H1 (cell line): ENCODE results near the gene PIGC. TPM values are rescaled to one million over a fixed set of nuclear protein-coding genes. Genes with fewer than 3 reads are reported as not detected.

Experiments used
- FOSL1 ChIP-seq: IDR thresholded peaks from 2 replicates; pipeline ENCODE4 v1.6.1; 2011; ENCODE audit warnings: mild to moderate bottlenecking, low read depth, low read length, moderate library complexity; ENCODE audit not compliant: insufficient read depth
- NRF1 ChIP-seq: IDR thresholded peaks from 2 replicates; pipeline ENCODE4 v1.6.1; 2011; ENCODE audit warnings: mild to moderate bottlenecking, low read depth, low read length, improper control_type of control experiment
- POLR2AphosphoS5 ChIP-seq: IDR thresholded peaks from 2 replicates; pipeline ENCODE4 v1.6.1; 2011; ENCODE audit warnings: low read depth, low read length
- SAP30 ChIP-seq: fragments of 300-600 bp; sonication (generic); IDR thresholded peaks from 2 replicates; pipeline ENCODE4 v1.7.1; 2012; ENCODE audit warnings: low read length, moderate library complexity, mild to moderate bottlenecking, inconsistent platforms; ENCODE audit not compliant: insufficient read depth, insufficient replicate concordance
- SIN3A ChIP-seq, 2 experiments: IDR thresholded peaks in 1 of 2; conservative IDR thresholded peaks in 1 of 2; 2 replicates each; pipeline ENCODE4 v1.6.1; 2011 to 2012; ENCODE audit warnings: low read length in 2 of 2, improper control_type of control experiment in 1 of 2, low read depth in 1 of 2, mild to moderate bottlenecking in 1 of 2
- SIRT6 ChIP-seq: IDR thresholded peaks from one replicate; pipeline ENCODE4 v1.7.1; 2012; ENCODE audit warnings: low read length, inconsistent platforms
- TBP ChIP-seq: IDR thresholded peaks from 2 replicates; pipeline ENCODE4 v1.6.1; 2011; ENCODE audit warnings: low read depth, low read length, improper control_type of control experiment
- polyA plus RNA-seq, 7 experiments: library from polyadenylated mRNA; depleted of rRNA in 3 of 7; stranded (reverse) in 5 of 7; unstranded in 2 of 7; fragments of >200 nt in 5 of 7; fragments of 200-250 nt in 2 of 7; gene quantifications; 1 replicate in 5 of 7; 2 replicates in 1 of 7; 4 replicates in 1 of 7; pipeline versions ENCODE4 v1.2.1 to v1.2.3, GENCODE V29; 2011 to 2013; ENCODE audit warnings: missing spikeins in 2 of 7, mixed read lengths in 2 of 7
- total RNA-seq: library from RNA; stranded (reverse); fragmentation: NEBNext Ultra II Directional; extraction: Animal tissue kit (Norgen Biotek cat#: 25700); gene quantifications from 2 replicates; pipeline ENCODE4 v1.2.1, GENCODE V29; 2021
- TF ChIP-seq, protein P1 (sequence below): fragments of 300-600 bp; sonication (generic); IDR thresholded peaks from 2 replicates; pipeline ENCODE4 v1.7.1; 2012; ENCODE audit warnings: low read length, moderate library complexity, mild to moderate bottlenecking, inconsistent platforms; ENCODE audit not compliant: insufficient replicate concordance
- TF ChIP-seq, protein P2 (sequence below), 3 experiments: IDR thresholded peaks; 1 replicate in 2 of 3; 2 replicates in 1 of 3; pipeline versions ENCODE4 v1.5.1 to v1.6.1; 2011; ENCODE audit warnings: low read length in 3 of 3, mild to moderate bottlenecking in 3 of 3, inconsistent platforms in 2 of 3, low read depth in 1 of 3, moderate library complexity in 1 of 3; ENCODE audit not compliant: insufficient read depth in 1 of 3; ENCODE audit errors: control extremely low read depth in 1 of 3

PIGC gene
- total and polyA plus RNA-seq, 2 of the 8 experiments (the other 6 are each of a cell fraction or from before 2014, with no cell fraction given), result 21.0 to 39.3 TPM

DNA sequence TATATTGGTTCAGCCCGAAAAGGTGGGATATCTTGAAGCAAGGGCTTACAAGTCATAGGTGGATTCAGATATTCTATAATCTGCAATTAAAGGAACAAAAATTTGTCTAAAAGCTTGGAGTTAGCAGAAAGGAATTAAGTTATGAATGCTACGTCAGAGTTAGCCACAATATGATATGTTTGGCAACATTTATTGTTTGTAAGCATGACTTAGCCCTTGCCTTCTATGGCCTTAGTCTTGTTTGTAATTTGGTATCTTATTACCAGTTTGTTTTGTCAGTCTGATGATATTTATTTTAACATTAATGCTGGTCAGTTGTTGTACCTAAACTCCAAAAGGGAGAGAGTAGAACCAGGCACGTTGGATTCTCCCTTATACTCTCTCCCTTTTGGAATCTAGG lies 46.0 kb upstream of the PIGC start (continued):
- TF ChIP-seq, protein P1, sequence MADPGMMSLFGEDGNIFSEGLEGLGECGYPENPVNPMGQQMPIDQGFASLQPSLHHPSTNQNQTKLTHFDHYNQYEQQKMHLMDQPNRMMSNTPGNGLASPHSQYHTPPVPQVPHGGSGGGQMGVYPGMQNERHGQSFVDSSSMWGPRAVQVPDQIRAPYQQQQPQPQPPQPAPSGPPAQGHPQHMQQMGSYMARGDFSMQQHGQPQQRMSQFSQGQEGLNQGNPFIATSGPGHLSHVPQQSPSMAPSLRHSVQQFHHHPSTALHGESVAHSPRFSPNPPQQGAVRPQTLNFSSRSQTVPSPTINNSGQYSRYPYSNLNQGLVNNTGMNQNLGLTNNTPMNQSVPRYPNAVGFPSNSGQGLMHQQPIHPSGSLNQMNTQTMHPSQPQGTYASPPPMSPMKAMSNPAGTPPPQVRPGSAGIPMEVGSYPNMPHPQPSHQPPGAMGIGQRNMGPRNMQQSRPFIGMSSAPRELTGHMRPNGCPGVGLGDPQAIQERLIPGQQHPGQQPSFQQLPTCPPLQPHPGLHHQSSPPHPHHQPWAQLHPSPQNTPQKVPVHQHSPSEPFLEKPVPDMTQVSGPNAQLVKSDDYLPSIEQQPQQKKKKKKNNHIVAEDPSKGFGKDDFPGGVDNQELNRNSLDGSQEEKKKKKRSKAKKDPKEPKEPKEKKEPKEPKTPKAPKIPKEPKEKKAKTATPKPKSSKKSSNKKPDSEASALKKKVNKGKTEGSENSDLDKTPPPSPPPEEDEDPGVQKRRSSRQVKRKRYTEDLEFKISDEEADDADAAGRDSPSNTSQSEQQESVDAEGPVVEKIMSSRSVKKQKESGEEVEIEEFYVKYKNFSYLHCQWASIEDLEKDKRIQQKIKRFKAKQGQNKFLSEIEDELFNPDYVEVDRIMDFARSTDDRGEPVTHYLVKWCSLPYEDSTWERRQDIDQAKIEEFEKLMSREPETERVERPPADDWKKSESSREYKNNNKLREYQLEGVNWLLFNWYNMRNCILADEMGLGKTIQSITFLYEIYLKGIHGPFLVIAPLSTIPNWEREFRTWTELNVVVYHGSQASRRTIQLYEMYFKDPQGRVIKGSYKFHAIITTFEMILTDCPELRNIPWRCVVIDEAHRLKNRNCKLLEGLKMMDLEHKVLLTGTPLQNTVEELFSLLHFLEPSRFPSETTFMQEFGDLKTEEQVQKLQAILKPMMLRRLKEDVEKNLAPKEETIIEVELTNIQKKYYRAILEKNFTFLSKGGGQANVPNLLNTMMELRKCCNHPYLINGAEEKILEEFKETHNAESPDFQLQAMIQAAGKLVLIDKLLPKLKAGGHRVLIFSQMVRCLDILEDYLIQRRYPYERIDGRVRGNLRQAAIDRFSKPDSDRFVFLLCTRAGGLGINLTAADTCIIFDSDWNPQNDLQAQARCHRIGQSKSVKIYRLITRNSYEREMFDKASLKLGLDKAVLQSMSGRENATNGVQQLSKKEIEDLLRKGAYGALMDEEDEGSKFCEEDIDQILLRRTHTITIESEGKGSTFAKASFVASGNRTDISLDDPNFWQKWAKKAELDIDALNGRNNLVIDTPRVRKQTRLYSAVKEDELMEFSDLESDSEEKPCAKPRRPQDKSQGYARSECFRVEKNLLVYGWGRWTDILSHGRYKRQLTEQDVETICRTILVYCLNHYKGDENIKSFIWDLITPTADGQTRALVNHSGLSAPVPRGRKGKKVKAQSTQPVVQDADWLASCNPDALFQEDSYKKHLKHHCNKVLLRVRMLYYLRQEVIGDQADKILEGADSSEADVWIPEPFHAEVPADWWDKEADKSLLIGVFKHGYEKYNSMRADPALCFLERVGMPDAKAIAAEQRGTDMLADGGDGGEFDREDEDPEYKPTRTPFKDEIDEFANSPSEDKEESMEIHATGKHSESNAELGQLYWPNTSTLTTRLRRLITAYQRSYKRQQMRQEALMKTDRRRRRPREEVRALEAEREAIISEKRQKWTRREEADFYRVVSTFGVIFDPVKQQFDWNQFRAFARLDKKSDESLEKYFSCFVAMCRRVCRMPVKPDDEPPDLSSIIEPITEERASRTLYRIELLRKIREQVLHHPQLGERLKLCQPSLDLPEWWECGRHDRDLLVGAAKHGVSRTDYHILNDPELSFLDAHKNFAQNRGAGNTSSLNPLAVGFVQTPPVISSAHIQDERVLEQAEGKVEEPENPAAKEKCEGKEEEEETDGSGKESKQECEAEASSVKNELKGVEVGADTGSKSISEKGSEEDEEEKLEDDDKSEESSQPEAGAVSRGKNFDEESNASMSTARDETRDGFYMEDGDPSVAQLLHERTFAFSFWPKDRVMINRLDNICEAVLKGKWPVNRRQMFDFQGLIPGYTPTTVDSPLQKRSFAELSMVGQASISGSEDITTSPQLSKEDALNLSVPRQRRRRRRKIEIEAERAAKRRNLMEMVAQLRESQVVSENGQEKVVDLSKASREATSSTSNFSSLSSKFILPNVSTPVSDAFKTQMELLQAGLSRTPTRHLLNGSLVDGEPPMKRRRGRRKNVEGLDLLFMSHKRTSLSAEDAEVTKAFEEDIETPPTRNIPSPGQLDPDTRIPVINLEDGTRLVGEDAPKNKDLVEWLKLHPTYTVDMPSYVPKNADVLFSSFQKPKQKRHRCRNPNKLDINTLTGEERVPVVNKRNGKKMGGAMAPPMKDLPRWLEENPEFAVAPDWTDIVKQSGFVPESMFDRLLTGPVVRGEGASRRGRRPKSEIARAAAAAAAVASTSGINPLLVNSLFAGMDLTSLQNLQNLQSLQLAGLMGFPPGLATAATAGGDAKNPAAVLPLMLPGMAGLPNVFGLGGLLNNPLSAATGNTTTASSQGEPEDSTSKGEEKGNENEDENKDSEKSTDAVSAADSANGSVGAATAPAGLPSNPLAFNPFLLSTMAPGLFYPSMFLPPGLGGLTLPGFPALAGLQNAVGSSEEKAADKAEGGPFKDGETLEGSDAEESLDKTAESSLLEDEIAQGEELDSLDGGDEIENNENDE, result no peak
- no peak for TF ChIP-seq FOSL1
- no peak for TF ChIP-seq SAP30
- no peak for TF ChIP-seq POLR2AphosphoS5
- TF ChIP-seq TBP, result no peak
- no peak for TF ChIP-seq NRF1
- TF ChIP-seq SIN3A (conservative IDR thresholded peaks at IDR 0.05 in 1 of 2, IDR thresholded peaks at IDR 0.05 in 1 of 2; ENCODE audit: low read depth in 1 of 2, low read length in 2 of 2), result no peak
- no peak for TF ChIP-seq SIRT6
- TF ChIP-seq, protein P2, sequence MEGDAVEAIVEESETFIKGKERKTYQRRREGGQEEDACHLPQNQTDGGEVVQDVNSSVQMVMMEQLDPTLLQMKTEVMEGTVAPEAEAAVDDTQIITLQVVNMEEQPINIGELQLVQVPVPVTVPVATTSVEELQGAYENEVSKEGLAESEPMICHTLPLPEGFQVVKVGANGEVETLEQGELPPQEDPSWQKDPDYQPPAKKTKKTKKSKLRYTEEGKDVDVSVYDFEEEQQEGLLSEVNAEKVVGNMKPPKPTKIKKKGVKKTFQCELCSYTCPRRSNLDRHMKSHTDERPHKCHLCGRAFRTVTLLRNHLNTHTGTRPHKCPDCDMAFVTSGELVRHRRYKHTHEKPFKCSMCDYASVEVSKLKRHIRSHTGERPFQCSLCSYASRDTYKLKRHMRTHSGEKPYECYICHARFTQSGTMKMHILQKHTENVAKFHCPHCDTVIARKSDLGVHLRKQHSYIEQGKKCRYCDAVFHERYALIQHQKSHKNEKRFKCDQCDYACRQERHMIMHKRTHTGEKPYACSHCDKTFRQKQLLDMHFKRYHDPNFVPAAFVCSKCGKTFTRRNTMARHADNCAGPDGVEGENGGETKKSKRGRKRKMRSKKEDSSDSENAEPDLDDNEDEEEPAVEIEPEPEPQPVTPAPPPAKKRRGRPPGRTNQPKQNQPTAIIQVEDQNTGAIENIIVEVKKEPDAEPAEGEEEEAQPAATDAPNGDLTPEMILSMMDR (IDR thresholded peaks at IDR 0.05; ENCODE audit: control extremely low read depth in 1 of 3, insufficient read depth in 1 of 3, low read depth in 1 of 3, low read length in 3 of 3), result no peak
